ENCODE measurements around the gene INIP.

DNA sequence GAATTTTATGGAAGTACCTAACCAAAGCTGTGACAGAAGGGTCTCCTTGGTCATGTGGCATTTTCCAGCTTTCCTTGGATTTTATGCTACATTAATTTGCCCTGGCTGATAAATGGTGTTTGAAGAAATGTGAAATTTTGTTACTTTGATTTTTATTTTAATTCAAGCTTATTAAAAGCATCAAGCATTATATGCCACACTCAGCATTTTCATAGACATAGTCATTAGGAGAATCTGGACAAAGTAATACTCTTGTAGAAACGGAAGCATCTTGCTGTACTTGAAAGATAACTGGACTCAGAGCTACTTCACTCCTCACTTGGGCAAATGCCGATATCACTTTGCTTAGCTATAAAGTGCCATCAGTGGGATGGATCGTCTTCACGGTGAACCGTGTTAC is 54.2 kb downstream of the INIP start:
- TF ChIP-seq, protein P1, sequence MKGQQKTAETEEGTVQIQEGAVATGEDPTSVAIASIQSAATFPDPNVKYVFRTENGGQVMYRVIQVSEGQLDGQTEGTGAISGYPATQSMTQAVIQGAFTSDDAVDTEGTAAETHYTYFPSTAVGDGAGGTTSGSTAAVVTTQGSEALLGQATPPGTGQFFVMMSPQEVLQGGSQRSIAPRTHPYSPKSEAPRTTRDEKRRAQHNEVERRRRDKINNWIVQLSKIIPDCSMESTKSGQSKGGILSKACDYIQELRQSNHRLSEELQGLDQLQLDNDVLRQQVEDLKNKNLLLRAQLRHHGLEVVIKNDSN (IDR thresholded peaks at IDR 0.05): no peak
- no peak for TF ChIP-seq CEBPB (IDR thresholded peaks at IDR 0.05)
- TF ChIP-seq YY1 (IDR thresholded peaks at IDR 0.05; ENCODE audit: low read depth): no peak
- TF ChIP-seq TAF1 (IDR thresholded peaks at IDR 0.05; ENCODE audit: low read depth): no peak
- TF ChIP-seq TEAD4 (IDR thresholded peaks at IDR 0.05): no peak
- TF ChIP-seq, protein P2, sequence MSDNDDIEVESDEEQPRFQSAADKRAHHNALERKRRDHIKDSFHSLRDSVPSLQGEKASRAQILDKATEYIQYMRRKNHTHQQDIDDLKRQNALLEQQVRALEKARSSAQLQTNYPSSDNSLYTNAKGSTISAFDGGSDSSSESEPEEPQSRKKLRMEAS (IDR thresholded peaks at IDR 0.05): no peak
- no peak for TF ChIP-seq TCF12 (IDR thresholded peaks at IDR 0.05; ENCODE audit: low read depth)
- TF ChIP-seq EP300 (IDR thresholded peaks at IDR 0.05; ENCODE audit: borderline replicate concordance): no peak
- no peak for TF ChIP-seq CREB1 (IDR thresholded peaks at IDR 0.05; ENCODE audit: low read depth)
- no peak for TF ChIP-seq FOXM1 (IDR thresholded peaks at IDR 0.05; ENCODE audit: borderline replicate concordance, low read depth)
- no peak for TF ChIP-seq RAD21 (IDR thresholded peaks at IDR 0.05; ENCODE audit: low read depth)

Measured in Ishikawa (cell line).